Testis (tissue), 2 donors: ENCODE measurements around the gene PMEPA1.

ENCODE experiments used
- POLR2A ChIP-seq: fragments of 450-650 bp; IDR thresholded peaks from one replicate; pipeline ENCODE4 v1.6.1; 2017; ENCODE audit warnings: antibody characterized with exemption, mild to moderate bottlenecking, moderate library complexity
- TF ChIP-seq, protein P1 (sequence below), 3 experiments: fragments of 450-650 bp in 2 of 3; fragments of 200-600 bp in 1 of 3; sonication (generic) in 1 of 3; IDR thresholded peaks; one replicate each; pipeline ENCODE4 v1.5.1; 2016 to 2019; ENCODE audit warnings: antibody characterized with exemption in 3 of 3, mild to moderate bottlenecking in 2 of 3, moderate library complexity in 1 of 3

DNA sequence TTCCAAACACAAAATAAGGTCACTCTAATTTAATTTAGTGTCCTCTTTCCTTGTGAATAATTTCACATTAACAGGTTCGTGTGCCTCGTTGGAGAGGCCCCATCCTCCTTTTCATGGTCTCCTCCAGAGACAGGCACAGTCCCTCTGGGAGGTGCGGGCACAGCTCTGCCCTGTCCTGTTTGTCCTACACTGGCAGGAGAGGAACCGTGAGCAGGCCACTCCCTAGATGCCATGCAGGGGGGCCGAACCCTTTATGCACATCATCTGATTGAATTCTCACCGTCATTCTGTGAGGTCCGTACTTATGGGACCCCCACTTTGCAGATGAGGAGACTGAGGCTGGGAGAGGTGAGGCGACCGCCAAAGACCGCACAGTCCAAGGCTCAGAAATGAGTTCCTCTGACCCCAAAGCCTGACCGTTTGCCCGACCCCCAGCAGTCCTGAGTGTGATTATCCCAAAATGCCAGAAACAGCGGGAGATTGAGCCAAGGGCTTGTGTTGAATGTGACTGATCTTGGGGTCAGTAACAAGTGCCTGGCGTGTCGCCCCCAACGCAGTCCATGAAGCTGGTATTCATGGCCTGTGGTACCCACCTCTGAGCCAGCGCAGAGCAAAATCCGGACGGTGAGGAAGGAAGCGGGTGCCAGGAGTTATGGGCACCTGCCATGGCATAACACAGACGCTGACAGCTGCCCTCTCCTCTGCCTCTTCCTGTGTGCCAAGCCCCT is 43.5 kb downstream of the PMEPA1 start:
- TF ChIP-seq, protein P1, sequence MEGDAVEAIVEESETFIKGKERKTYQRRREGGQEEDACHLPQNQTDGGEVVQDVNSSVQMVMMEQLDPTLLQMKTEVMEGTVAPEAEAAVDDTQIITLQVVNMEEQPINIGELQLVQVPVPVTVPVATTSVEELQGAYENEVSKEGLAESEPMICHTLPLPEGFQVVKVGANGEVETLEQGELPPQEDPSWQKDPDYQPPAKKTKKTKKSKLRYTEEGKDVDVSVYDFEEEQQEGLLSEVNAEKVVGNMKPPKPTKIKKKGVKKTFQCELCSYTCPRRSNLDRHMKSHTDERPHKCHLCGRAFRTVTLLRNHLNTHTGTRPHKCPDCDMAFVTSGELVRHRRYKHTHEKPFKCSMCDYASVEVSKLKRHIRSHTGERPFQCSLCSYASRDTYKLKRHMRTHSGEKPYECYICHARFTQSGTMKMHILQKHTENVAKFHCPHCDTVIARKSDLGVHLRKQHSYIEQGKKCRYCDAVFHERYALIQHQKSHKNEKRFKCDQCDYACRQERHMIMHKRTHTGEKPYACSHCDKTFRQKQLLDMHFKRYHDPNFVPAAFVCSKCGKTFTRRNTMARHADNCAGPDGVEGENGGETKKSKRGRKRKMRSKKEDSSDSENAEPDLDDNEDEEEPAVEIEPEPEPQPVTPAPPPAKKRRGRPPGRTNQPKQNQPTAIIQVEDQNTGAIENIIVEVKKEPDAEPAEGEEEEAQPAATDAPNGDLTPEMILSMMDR (IDR thresholded peaks at IDR 0.05) = no peak
- no peak for TF ChIP-seq POLR2A
